Upper lobe of right lung (tissue), 1 donor: Measurements from ENCODE around the gene ANTXR2. TPM values are rescaled to one million over a fixed set of nuclear protein-coding genes. Genes with fewer than 3 reads are reported as not detected.

ENCODE experiments used
- ATAC-seq: fragments of 200-7000 bp; cut with Tn5 transposase; one replicate; pipeline ENCODE4 v1.9.1; 2020; ENCODE audit warnings: mild to moderate bottlenecking, moderate library complexity
- DNase-seq: peaks from one replicate; pipeline ENCODE4 v3.0.0-alpha.2; 2020
- H3K27ac ChIP-seq: fragments of 200-600 bp; one replicate; pipeline ENCODE4 v1.8.0; 2022
- H3K27me3 ChIP-seq: fragments of 200-600 bp; one replicate; pipeline ENCODE4 v1.8.0; 2022; ENCODE audit warnings: mild to moderate bottlenecking
- H3K36me3 ChIP-seq: fragments of 200-600 bp; one replicate; pipeline ENCODE4 v1.8.0; 2022
- H3K4me1 ChIP-seq: fragments of 200-600 bp; one replicate; pipeline ENCODE4 v1.8.0; 2022
- H3K4me3 ChIP-seq: fragments of 200-600 bp; one replicate; pipeline ENCODE4 v1.8.0; 2022; ENCODE audit warnings: mild to moderate bottlenecking
- H3K9me3 ChIP-seq: fragments of 200-600 bp; one replicate; pipeline ENCODE4 v1.8.0; 2022
- intact Hi-C: fragments of 100-400 bp; cut with DNase I; formaldehyde crosslinking; loops from one replicate; pipeline ENCODE4 v1.11.0; 2022
- total RNA-seq: library from RNA; stranded (reverse); fragmentation: NEBNext Ultra II Directional; extraction: Animal tissue kit (Norgen Biotek cat#: 25700); gene quantifications from one replicate; pipeline ENCODE4 v1.2.1, GENCODE V29; 2021
- TF ChIP-seq, protein P1 (sequence below): fragments of 200-600 bp; IDR thresholded peaks from one replicate; pipeline ENCODE4 v1.8.0; 2022; ENCODE audit warnings: antibody characterized with exemption
- donor health status: DM: no; HTN: yes; CAD: no; lungs with severe emphysema.

Gene ANTXR2
- total RNA-seq, 1 donor from 2014 or later = 67.4 TPM

DNA sequence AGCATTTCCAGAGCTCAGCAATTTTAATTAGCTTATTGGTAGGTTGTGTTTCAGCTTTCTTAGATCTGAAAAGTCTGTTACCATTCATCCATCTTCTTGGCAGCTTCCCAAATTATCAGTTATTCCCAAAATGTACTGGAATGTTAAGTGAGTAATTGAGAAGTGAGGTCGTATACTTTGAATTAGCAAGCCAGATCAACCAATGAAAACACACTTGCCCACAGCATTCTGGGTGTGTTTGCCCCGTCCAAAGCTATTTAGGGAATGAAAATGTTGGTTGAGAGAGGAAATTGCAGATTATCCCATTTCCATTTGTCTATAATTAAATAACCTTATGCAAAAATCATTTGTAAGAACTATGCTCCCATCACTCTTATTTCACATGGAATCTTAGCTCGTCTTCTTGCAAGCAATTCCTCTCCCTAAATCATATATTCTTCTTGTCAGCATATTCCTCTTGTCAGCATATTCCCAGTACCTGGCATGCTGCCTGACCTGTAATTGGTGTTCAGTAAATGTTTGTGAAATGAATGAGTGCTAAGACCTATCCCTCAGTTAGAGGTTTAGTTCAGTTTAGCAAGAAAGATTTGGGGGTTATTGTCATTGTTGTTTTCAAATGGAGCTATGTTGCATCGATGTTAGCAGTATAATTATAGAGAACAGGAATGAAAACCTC is 23.3 kb upstream of the ANTXR2 start:
- DNase-seq (no peak), ATAC-seq (no peak)
- no peak overlapping the region for H3K4me3 ChIP-seq
- intact Hi-C loops = no loop called here
- no peaks in the 10 kb centered on the region for H3K4me1 ChIP-seq
- H3K27ac ChIP-seq = no peak overlapping the region
- H3K27me3 ChIP-seq = no peaks in the 10 kb centered on the region
- H3K36me3 ChIP-seq = no peaks in the 10 kb centered on the region
- TF ChIP-seq, protein P1, sequence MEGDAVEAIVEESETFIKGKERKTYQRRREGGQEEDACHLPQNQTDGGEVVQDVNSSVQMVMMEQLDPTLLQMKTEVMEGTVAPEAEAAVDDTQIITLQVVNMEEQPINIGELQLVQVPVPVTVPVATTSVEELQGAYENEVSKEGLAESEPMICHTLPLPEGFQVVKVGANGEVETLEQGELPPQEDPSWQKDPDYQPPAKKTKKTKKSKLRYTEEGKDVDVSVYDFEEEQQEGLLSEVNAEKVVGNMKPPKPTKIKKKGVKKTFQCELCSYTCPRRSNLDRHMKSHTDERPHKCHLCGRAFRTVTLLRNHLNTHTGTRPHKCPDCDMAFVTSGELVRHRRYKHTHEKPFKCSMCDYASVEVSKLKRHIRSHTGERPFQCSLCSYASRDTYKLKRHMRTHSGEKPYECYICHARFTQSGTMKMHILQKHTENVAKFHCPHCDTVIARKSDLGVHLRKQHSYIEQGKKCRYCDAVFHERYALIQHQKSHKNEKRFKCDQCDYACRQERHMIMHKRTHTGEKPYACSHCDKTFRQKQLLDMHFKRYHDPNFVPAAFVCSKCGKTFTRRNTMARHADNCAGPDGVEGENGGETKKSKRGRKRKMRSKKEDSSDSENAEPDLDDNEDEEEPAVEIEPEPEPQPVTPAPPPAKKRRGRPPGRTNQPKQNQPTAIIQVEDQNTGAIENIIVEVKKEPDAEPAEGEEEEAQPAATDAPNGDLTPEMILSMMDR = no peak
- no peaks in the 10 kb centered on the region for H3K9me3 ChIP-seq

DNA sequence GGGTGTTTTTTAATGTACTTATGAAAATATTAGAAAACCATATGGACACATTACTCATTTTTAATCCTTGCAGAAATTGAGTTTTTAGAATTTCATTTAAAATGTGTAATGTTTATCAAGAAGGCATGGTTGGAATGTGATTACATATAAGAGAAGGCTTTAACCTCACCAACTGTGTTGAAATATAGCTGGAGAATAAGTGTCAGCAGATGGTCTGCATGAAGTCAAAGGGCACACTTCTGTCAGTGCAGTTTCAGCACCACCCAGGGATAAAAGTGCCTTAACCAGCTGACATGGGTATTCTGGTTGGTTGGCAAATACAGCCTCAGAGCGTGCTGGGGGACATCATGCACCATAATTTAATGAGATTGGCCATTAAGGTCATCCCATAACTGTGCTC is 21.2 kb upstream of the ANTXR2 start:
- Histone ChIP-seq H3K4me3 (no peak overlapping the region), H3K4me1 (no peaks in the 10 kb centered on the region), H3K27me3 (no peaks in the 10 kb centered on the region), H3K9me3 (no peaks in the 10 kb centered on the region), H3K27ac (no peak overlapping the region), H3K36me3 (no peaks in the 10 kb centered on the region)
- DNase-seq (no peak), ATAC-seq (no peak)
- intact Hi-C loops = no loop called here
- TF ChIP-seq, protein P1 = no peak

DNA sequence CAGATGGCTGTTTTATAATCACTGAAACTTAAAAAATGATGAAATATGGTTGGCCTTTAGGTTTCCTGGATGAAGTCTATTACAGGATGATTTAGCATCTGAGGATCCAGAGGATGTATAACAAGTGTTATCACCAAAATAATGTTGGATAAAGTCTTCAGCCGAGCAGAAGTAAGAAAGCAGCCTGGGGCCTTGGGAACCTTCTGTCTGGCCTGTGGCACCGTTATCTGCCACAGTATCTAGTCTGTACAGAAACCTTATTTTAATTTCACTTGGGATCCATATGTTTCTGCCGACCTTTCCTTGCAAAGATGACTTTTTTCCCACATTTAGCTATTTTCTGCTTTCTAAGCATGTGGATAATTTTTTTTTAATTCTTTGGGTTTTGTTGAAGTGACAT is 20.5 kb upstream of the ANTXR2 start:
- Histone ChIP-seq H3K36me3 (no peaks in the 10 kb centered on the region), H3K9me3 (no peaks in the 10 kb centered on the region), H3K27ac (no peak overlapping the region), H3K4me3 (no peak overlapping the region), H3K27me3 (no peaks in the 10 kb centered on the region), H3K4me1 (no peaks in the 10 kb centered on the region)
- no peak for ATAC-seq
- no peak for DNase-seq
- TF ChIP-seq, protein P1 = no peak
- intact Hi-C loops = no loop called here

DNA sequence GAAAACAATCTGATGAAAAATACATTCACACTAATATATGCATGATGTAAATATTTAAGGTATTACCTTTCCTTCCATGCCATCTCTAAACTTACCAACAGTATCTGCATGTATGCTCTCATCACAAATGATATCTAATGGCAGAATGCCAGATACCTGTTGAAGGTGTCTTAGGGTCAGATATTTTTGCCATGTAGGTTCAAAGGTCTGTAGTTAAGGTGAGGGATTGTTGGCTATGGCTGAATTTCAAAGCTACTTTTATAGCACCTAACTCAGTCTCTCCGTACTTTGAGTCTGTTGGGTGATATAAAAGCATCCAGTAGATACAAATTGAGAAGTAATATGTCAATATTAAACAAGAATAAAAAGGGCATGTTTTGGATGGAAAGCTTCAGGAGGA is 19.8 kb upstream of the ANTXR2 start:
- no peak for DNase-seq
- intact Hi-C loops = no loop called here
- H3K27ac ChIP-seq = no peak overlapping the region

DNA sequence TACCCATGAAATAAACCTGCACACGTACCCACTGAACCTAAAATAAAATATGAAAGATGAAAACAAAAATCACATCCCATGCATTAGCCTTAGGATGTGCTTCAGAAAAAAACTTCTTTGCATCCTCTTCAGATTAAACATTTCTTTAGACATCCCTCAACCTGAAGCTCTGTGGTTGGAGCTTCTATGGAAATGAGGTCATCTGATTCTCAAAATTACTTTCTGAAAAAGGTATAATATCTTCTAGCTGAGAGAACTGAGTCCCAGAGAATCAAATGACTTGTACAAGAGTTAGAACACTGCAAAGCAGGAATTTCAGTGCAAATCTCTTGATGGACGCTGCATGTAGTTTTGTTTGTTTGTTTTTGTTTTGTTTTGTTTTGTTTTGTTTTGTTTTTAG is 19.1 kb upstream of the ANTXR2 start:
- Histone ChIP-seq H3K4me3 (no peak overlapping the region), H3K9me3 (no peaks in the 10 kb centered on the region), H3K27ac (no peak overlapping the region), H3K27me3 (no peaks in the 10 kb centered on the region), H3K36me3 (no peaks in the 10 kb centered on the region), H3K4me1 (no peaks in the 10 kb centered on the region)
- intact Hi-C loops = no loop called here
- ATAC-seq (no peak), DNase-seq (no peak)
- TF ChIP-seq, protein P1 = no peak

More for the DNA sequence above, 19.8 kb upstream of the ANTXR2 start:
- H3K36me3 ChIP-seq = no peaks in the 10 kb centered on the region
- no peaks in the 10 kb centered on the region for H3K9me3 ChIP-seq
- TF ChIP-seq, protein P1 = no peak
- ATAC-seq = no peak
- no peak overlapping the region for H3K4me3 ChIP-seq
- H3K4me1 ChIP-seq = no peaks in the 10 kb centered on the region
- H3K27me3 ChIP-seq = no peaks in the 10 kb centered on the region

DNA sequence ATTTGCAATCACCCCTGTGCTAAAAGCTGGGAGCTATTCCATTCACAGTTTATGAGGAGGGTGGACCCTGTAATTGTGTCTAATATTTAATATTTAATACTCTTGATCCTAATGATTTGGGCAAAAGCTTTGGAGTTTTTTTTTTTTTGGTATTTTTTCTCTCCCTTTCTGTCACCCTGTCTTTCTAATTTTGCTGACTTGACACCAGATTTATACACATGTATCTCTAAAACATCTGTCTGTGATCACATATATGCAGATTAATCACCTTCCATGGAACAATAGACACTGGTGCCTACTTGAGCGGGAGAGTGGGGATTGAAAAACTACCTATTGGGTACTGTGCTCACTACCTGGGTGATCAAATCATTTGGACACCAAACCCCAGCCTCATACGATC is 18.7 kb upstream of the ANTXR2 start:
- no peaks in the 10 kb centered on the region for H3K9me3 ChIP-seq
- intact Hi-C loops = no loop called here
- no peak for ATAC-seq
- DNase-seq = no peak
- TF ChIP-seq, protein P1 = no peak
- H3K36me3 ChIP-seq = no peaks in the 10 kb centered on the region
- no peak overlapping the region for H3K27ac ChIP-seq
- no peaks in the 10 kb centered on the region for H3K27me3 ChIP-seq
- H3K4me3 ChIP-seq = no peak overlapping the region
- H3K4me1 ChIP-seq = no peaks in the 10 kb centered on the region
